Myocyte (in vitro differentiated cells): ENCODE measurements around the gene ESPNL. TPM values are rescaled to one million over a fixed set of nuclear protein-coding genes. Genes with fewer than 3 reads are reported as not detected.

Source experiments
- DNase-seq: peaks from one replicate; pipeline ENCODE4 v3.0.0-alpha.2; 2012; ENCODE audit warnings: low read depth
- total RNA-seq: library from RNA; depleted of rRNA; stranded (reverse); fragments of >200 nt; gene quantifications from 2 replicates; pipeline ENCODE4 v1.2.3, GENCODE V29; 2014

The ESPNL gene
- total RNA-seq, 1 donor from 2014 or later = 7.4 TPM

GRCh38 chr2:238098901-238099713 lies 1.0 kb upstream of the ESPNL start:
- DNase-seq = no peak

- DNase-seq = no peak
Observed at GRCh38 chr2:238099714-238100048, 459 bp upstream of the ESPNL start.

- DNase-seq = no peak
Observed at GRCh38 chr2:238100821-238101771, 956 bp downstream of the ESPNL start.

- DNase-seq = no peak
Observed at GRCh38 chr2:238101891-238102841, 2.0 kb downstream of the ESPNL start.

GRCh38 chr2:238102865-238103264 lies 2.7 kb downstream of the ESPNL start:
- no peak for DNase-seq

- DNase-seq = no peak
Observed at GRCh38 chr2:238103465-238104225, 3.5 kb downstream of the ESPNL start.

- DNase-seq = no peak
Observed at GRCh38 chr2:238104226-238104690, 4.1 kb downstream of the ESPNL start.

- no peak for DNase-seq
Observed at GRCh38 chr2:238104691-238105371, 4.7 kb downstream of the ESPNL start.

- DNase-seq = no peak
Observed at GRCh38 chr2:238105506-238106338, 5.6 kb downstream of the ESPNL start.

- no peak for DNase-seq
Observed at GRCh38 chr2:238106339-238106697, 6.2 kb downstream of the ESPNL start.

- no peak for DNase-seq
Observed at GRCh38 chr2:238106698-238107524, 6.8 kb downstream of the ESPNL start.

GRCh38 chr2:238107525-238108422 lies 7.6 kb downstream of the ESPNL start:
- no peak for DNase-seq

- peak; percentile 71 for DNase-seq
Observed at GRCh38 chr2:238108423-238109183, 8.5 kb downstream of the ESPNL start.

GRCh38 chr2:238113611-238114010 lies 13.5 kb downstream of the ESPNL start:
- no peak for DNase-seq

GRCh38 chr2:238114331-238114841 lies 14.2 kb downstream of the ESPNL start:
- no peak for DNase-seq
